ENCODE results near the gene SESN3.

Gene SESN3

DNA sequence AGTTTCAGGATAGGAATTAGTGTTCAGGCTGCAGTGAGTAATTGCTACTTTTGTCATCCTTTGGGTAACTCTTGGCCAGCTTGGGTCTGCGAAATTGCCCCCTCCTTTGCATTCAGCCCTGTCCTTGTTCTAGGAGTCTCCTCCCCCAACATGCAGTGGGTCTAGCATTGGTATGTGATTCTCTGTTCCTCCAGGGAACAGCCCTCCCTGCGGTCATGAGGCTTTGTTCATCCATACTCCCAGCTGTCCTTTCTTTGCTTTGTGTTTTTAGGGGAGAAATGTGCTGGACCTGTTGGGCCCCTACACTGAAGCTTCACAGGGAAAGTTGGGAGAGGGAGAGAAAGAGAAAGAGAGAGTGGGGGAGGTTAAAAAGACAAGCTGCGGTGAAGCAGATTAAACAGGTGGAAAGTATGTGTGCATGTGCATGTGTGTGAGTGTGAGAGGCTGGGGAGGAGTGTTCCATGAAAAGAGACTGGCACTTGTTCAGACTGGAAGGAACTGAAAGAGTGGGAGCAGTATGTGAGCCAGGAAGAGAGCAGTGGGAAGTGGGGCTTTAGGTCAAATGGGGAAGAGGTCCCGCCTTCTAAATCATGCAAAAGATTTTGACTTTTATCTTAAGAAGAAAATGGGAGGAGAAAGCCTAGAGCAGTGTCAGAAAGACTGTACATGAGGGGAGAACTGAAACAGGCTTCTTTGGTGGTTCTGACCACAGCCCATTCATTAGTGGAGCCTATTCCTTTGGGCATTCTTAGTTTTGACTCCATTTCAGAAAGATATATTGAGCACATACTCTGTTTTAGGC is 17.9 kb upstream of the SESN3 start:
- DNase-seq (ENCODE audit: low read depth), result no peak

DNA sequence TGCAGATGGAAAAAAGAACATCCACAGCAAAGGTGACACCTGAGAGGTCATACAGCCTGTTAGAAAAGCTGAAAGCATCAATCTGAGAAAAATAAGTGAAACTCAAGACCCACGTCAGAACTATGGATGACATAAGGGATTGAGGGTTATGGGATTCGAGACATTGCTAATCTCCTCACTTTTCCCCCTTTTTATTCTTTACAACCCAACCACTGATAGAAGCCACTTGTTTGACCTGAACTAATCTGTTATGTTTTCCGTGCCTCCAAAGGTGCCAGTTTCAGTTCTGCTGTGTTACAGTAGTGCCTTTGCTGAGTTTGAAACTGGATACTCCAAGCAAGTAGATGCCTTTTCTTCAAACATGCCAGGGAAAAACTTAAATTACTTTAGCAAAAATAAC is 16.9 kb upstream of the SESN3 start:
- no peak overlapping the region for H3K4me3 ChIP-seq (replicated peaks; ENCODE audit: low read depth, low read length)
- TF ChIP-seq, protein P1, sequence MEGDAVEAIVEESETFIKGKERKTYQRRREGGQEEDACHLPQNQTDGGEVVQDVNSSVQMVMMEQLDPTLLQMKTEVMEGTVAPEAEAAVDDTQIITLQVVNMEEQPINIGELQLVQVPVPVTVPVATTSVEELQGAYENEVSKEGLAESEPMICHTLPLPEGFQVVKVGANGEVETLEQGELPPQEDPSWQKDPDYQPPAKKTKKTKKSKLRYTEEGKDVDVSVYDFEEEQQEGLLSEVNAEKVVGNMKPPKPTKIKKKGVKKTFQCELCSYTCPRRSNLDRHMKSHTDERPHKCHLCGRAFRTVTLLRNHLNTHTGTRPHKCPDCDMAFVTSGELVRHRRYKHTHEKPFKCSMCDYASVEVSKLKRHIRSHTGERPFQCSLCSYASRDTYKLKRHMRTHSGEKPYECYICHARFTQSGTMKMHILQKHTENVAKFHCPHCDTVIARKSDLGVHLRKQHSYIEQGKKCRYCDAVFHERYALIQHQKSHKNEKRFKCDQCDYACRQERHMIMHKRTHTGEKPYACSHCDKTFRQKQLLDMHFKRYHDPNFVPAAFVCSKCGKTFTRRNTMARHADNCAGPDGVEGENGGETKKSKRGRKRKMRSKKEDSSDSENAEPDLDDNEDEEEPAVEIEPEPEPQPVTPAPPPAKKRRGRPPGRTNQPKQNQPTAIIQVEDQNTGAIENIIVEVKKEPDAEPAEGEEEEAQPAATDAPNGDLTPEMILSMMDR (IDR thresholded peaks at IDR 0.05; ENCODE audit: low read length, missing control alignments), result no peak
- no peak for DNase-seq (ENCODE audit: low read depth)

More for the DNA sequence above, 17.9 kb upstream of the SESN3 start:
- no peak overlapping the region for H3K4me3 ChIP-seq (replicated peaks; ENCODE audit: low read depth, low read length)
- TF ChIP-seq, protein P1 (IDR thresholded peaks at IDR 0.05; ENCODE audit: low read length, missing control alignments), result no peak

DNA sequence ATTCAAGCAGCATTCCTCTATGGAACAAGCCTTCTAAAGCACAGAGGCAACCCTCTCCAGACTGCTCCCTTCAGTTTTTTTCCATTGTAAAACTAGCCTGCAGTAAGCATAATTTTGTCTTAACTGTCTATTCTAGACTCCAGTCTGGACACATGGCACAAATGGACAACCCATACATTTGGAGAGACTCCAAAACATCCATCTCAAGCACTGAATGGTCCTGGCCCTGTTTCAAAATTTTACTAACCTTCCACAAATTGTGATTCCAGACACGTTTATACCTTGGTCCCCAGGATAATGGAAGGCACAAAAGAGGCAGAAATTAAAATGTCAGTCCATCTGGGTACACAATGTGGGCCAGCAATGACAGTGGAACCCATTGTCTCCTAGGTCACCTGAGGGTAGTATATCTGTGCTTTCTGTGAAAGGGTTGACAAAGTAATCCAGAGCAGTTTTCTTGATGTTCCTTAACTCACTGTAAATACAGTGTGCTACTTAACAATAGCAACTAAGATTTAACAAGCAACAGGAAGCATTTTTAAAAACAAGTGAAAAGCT is 16.2 kb upstream of the SESN3 start:
- H3K4me3 ChIP-seq (replicated peaks; ENCODE audit: low read depth, low read length), result no peak overlapping the region
- TF ChIP-seq, protein P1 (IDR thresholded peaks at IDR 0.05; ENCODE audit: low read length, missing control alignments), result no peak
- DNase-seq (ENCODE audit: low read depth), result no peak

DNA sequence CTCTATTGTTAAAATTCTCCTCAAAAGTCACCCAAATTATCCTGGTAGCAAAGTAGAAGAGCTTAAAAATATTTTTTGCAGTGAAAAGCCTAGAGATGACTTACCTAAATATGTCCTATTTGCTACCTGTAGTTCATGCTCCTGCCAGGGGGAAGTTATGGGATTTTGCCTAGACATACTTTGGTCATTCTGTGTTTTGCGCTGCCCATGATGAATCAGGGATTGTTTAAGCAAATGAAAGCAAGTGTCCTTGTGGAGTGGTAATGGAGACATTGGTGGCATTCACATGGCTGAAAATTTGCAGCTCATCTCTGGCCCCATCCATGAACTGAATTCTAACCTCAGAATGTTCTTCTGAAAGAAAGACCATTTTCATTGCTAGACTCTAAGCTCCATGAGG is 14.6 kb upstream of the SESN3 start:
- TF ChIP-seq, protein P1 (IDR thresholded peaks at IDR 0.05; ENCODE audit: low read length, missing control alignments), result no peak
- no peak overlapping the region for H3K4me3 ChIP-seq (replicated peaks; ENCODE audit: low read depth, low read length)
- DNase-seq (ENCODE audit: low read depth), result no peak

DNA sequence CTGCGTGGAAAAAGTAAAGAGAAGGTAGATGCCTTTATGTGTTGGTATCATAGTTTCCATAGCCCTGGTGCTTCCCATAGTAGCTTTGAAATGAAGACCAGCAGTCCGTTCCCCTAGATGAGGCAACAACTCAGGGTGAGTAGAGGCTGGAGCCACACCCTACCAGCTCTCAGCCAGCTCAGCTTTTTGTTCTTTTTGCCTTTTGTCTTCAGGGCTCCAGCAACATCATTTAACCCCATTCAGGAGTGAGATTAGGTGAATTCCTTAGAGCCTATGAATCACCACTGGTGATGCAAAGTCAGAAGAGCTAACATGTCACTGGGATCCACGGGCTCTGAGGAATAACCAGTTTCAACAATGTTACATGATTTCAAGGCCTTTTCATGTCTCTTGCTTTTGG is 14.0 kb upstream of the SESN3 start:
- H3K4me3 ChIP-seq (replicated peaks; ENCODE audit: low read depth, low read length), result no peak overlapping the region
- DNase-seq (ENCODE audit: low read depth), result peak; percentile 69
- TF ChIP-seq, protein P1 (IDR thresholded peaks at IDR 0.05; ENCODE audit: low read length, missing control alignments), result no peak

DNA sequence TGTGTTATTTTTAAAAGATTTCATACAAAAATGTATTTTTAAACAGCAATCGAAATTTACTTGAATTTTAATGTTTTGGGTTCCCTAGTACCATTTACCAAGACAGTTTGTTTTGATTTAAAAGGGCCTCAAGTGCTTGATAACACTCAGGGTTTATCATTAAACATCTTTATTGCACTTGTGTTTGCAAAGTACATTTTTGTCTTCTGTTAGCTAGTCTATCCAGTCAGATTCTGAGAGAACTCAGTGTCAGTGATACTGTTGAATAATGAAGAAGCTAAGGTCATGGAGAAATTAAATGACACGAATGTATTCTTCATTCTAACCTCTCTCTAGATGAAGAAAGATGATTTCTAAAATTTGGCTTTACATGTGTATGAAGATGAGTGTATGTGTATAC is 12.7 kb upstream of the SESN3 start:
- TF ChIP-seq, protein P1 (IDR thresholded peaks at IDR 0.05; ENCODE audit: low read length, missing control alignments), result no peak
- H3K4me3 ChIP-seq (replicated peaks; ENCODE audit: low read depth, low read length), result no peak overlapping the region
- no peak for DNase-seq (ENCODE audit: low read depth)
